Measurements from ENCODE around the gene GABARAP. TPM values are rescaled to one million over a fixed set of nuclear protein-coding genes. Genes with fewer than 3 reads are reported as not detected.

The GABARAP gene
- total and polyA plus RNA-seq, 2 of the 13 experiments (the other 11 are each of a cell fraction or from before 2014, with no cell fraction given) = 161 to 310 TPM

DNA sequence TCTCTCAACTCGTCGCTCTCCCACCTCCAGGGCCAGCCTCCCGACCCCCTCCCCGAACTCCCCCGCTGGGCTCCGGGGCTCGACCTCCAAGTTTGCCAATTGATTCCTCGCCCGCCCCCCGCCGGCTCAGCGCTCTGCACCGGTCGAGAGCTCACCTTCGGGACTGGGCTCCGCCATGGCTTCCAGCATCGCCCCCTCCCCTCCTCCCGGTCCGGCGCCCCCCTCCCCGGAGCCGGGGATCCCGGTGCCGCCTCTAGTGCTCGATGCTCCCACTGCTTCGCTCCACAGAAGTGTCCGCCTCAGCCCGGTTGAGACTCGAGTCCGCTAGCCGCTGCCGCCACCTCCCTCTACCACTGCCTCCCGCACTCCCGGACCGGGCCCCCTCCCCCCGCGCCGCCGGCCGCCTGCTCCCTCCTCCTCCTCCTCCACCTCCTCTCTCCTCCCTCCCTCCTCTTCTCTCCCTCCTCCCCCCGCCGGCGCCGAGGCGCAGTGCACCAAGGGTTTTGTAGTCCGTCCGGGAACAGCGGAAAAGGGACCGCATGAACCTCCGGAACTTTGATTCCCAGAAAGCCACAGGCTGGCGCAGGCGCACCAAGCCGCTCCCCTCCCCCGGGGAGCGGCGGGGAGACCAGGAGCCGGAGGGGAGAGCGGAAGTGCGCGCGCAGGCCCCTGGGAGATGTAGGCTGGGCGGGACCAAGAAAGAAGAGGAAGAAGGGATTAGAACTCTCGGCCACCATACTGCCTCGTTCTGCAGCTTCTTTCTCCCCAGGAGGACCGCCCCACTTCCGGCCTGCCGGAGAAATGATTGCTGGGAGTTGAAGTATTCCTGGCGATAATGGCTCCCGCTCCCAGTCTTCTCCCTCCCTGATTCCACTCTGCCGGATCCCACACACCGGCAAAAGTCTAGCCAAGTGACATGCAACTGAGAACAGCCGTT lies 2.9 kb downstream of the GABARAP start, which contains the start of gene PHF23 (continued):
- TF ChIP-seq SP5 (CRISPR knock-in tag; IDR thresholded peaks at IDR 0.05; ENCODE audit: borderline replicate concordance, low read depth) (0 out of 2 replicates have a peak, but pooled peaks have one; percentile 32), ZNF350 (CRISPR knock-in tag; IDR thresholded peaks at IDR 0.05; ENCODE audit: borderline replicate concordance, low read depth) (peak; percentile 67; the same call in 1 of the 2 replicates), ZNF776 (CRISPR knock-in tag; IDR thresholded peaks at IDR 0.05) (no peak), PRPF4 (IDR thresholded peaks at IDR 0.05; ENCODE audit: low read depth, low read length, poor library complexity, severe bottlenecking) (no peak), WIZ (CRISPR knock-in tag; IDR thresholded peaks at IDR 0.05) (0 out of 2 replicates have a peak, but pooled peaks have one; percentile 42), ZNF496 (CRISPR knock-in tag; IDR thresholded peaks at IDR 0.05; ENCODE audit: insufficient replicate concordance) (no peak), ATF6 (CRISPR knock-in tag; conservative IDR thresholded peaks at IDR 0.05) (no peak), JDP2 (CRISPR knock-in tag; IDR thresholded peaks at IDR 0.05; ENCODE audit: borderline replicate concordance) (no peak), ZNF232 (CRISPR knock-in tag; IDR thresholded peaks at IDR 0.05; ENCODE audit: borderline replicate concordance) (no peak), ZNF264 (CRISPR knock-in tag; IDR thresholded peaks at IDR 0.05) (no peak), CSRNP2 (CRISPR knock-in tag; conservative IDR thresholded peaks at IDR 0.05; ENCODE audit: low read depth) (no peak), THYN1 (CRISPR knock-in tag; IDR thresholded peaks at IDR 0.05; ENCODE audit: borderline replicate concordance, low read depth) (no peak), GATA4 (IDR thresholded peaks at IDR 0.05; ENCODE audit: borderline replicate concordance, low read depth) (no peak), ZFAT (CRISPR knock-in tag; conservative IDR thresholded peaks at IDR 0.05) (no peak), ZNF362 (CRISPR knock-in tag; IDR thresholded peaks at IDR 0.05; ENCODE audit: borderline replicate concordance) (peak; percentile 48; the same call in 1 of the 2 replicates), JARID2 (CRISPR knock-in tag; IDR thresholded peaks at IDR 0.05; ENCODE audit: insufficient replicate concordance) (no peak), MAFG (CRISPR knock-in tag; IDR thresholded peaks at IDR 0.05) (no peak), HOXA9 (CRISPR knock-in tag; IDR thresholded peaks at IDR 0.05; ENCODE audit: borderline replicate concordance) (no peak), ARNTL (CRISPR knock-in tag; IDR thresholded peaks at IDR 0.05) (0 out of 2 replicates have a peak, but pooled peaks have one; percentile 26)
- TF ChIP-seq, protein P1, sequence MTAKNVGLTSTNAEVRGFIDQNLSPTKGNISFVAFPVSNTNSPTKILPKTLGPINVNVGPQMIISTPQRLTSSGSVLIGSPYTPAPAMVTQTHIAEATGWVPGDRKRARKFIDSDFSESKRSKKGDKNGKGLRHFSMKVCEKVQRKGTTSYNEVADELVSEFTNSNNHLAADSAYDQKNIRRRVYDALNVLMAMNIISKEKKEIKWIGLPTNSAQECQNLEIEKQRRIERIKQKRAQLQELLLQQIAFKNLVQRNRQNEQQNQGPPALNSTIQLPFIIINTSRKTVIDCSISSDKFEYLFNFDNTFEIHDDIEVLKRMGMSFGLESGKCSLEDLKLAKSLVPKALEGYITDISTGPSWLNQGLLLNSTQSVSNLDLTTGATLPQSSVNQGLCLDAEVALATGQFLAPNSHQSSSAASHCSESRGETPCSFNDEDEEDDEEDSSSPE (CRISPR knock-in tag; IDR thresholded peaks at IDR 0.05) = peak; percentile 39; the same call in 1 of the 2 replicates
- TF ChIP-seq, protein P2, sequence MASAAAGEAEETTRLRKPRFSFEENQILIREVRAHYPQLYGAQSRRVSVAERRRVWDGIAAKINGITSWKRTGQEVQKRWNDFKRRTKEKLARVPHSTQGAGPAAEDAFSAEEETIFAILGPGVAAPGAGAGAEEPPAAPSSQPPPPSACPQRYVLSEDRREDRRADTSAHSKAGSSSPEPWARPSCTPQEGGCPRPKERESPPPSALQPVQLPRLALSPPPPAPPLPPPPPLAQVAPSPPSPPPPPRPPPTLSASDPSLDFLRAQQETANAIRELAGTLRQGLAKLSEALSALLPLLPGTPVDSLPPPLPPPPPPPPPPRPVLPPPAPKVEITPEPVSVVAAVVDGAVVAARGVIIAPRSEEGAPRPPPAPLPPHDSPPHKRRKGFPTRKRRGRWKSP (CRISPR knock-in tag; IDR thresholded peaks at IDR 0.05) = no peak
